Neural progenitor cell (in vitro differentiated cells): ENCODE data around the gene RNF6. TPM values are rescaled to one million over a fixed set of nuclear protein-coding genes. Genes with fewer than 3 reads are reported as not detected.
A peak's percentile ranks its signal among the peaks of the same experiment; 100 is the strongest.

ENCODE experiments used
- DNase-seq: peaks from one replicate; pipeline ENCODE4 v3.0.0-alpha.2; 2016; ENCODE audit warnings: low spot score
- H2AFZ ChIP-seq: fragments of 200-600 bp; sonication (generic); replicated peaks from 2 replicates; pipeline ENCODE4 v1.6.1; 2016; ENCODE audit warnings: antibody characterized with exemption
- H3F3A ChIP-seq: fragments of 200-600 bp; sonication (generic); 2 replicates; pipeline ENCODE4 v1.6.1; 2016; ENCODE audit warnings: antibody characterized with exemption, low read depth
- H3K27ac ChIP-seq: fragments of 200-600 bp; sonication (generic); 2 replicates; pipeline ENCODE4 v1.5.1; 2016; ENCODE audit warnings: mild to moderate bottlenecking
- H3K27me3 ChIP-seq: fragments of 200-600 bp; sonication (generic); 2 replicates; pipeline ENCODE4 v1.6.1; 2016; ENCODE audit warnings: mild to moderate bottlenecking, moderate library complexity
- H3K36me3 ChIP-seq: fragments of 200-600 bp; sonication (generic); 2 replicates; pipeline ENCODE4 v1.5.1; 2016
- H3K4me1 ChIP-seq: fragments of 200-600 bp; sonication (generic); 2 replicates; pipeline ENCODE4 v1.6.1; 2016; ENCODE audit warnings: mixed run types
- H3K4me2 ChIP-seq: fragments of 200-600 bp; sonication (generic); 2 replicates; pipeline ENCODE4 v1.6.1; 2016
- H3K4me3 ChIP-seq: fragments of 200-600 bp; sonication (generic); 2 replicates; pipeline ENCODE4 v1.5.1; 2016
- H3K79me2 ChIP-seq: fragments of 200-600 bp; sonication (generic); 2 replicates; pipeline ENCODE4 v1.6.1; 2016; ENCODE audit warnings: low read depth
- H3K9ac ChIP-seq: fragments of 200-600 bp; sonication (generic); 2 replicates; pipeline ENCODE4 v1.6.1; 2016
- H3K9me3 ChIP-seq: fragments of 200-600 bp; sonication (generic); 2 replicates; pipeline ENCODE4 v1.5.1; 2016; ENCODE audit warnings: low read depth
- H4K20me1 ChIP-seq: fragments of 200-600 bp; sonication (generic); 2 replicates; pipeline ENCODE4 v1.6.1; 2016; ENCODE audit warnings: low read depth
- H3K27ac Mint-ChIP-seq: 3 replicates; pipeline ENCODE4 v1.8.0; 2021; ENCODE audit warnings: mixed read lengths
- H3K27me3 Mint-ChIP-seq: 2 replicates; pipeline ENCODE4 v1.8.0; 2022; ENCODE audit warnings: low read depth, mild to moderate bottlenecking, inconsistent platforms, moderate library complexity, mixed read lengths; ENCODE audit not compliant: insufficient read depth
- H3K36me3 Mint-ChIP-seq: 3 replicates; pipeline ENCODE4 v1.8.0; 2021; ENCODE audit warnings: mixed read lengths
- H3K4me1 Mint-ChIP-seq: 3 replicates; pipeline ENCODE4 v1.8.0; 2021; ENCODE audit warnings: mixed read lengths
- H3K4me3 Mint-ChIP-seq: 3 replicates; pipeline ENCODE4 v1.8.0; 2021; ENCODE audit warnings: mild to moderate bottlenecking, moderate library complexity, mixed read lengths
- H3K9me3 Mint-ChIP-seq: 3 replicates; pipeline ENCODE4 v1.8.0; 2020; ENCODE audit warnings: mixed read lengths
- CTCF ChIP-seq: fragments of 200-600 bp; sonication (generic); IDR thresholded peaks from 2 replicates; pipeline ENCODE4 v1.5.1; 2017; ENCODE audit warnings: antibody characterized with exemption, mild to moderate bottlenecking
- EZH2 ChIP-seq: fragments of 200-600 bp; sonication (generic); IDR thresholded peaks from 2 replicates; pipeline ENCODE4 v1.6.1; 2017; ENCODE audit warnings: antibody characterized with exemption, mild to moderate bottlenecking, moderate library complexity
- EZH2phosphoT487 ChIP-seq: fragments of 200-600 bp; sonication (generic); IDR thresholded peaks from 2 replicates; pipeline ENCODE4 v1.6.1; 2017; ENCODE audit warnings: antibody characterized with exemption
- total RNA-seq: library from RNA; depleted of rRNA; stranded (reverse); fragments of >200 nt; gene quantifications from 2 replicates; pipeline ENCODE4 v1.2.3, GENCODE V29; 2015; ENCODE audit warnings: low replicate concordance

RNF6 gene
- total RNA-seq, 1 donor from 2014 or later = 25.3 TPM

DNA sequence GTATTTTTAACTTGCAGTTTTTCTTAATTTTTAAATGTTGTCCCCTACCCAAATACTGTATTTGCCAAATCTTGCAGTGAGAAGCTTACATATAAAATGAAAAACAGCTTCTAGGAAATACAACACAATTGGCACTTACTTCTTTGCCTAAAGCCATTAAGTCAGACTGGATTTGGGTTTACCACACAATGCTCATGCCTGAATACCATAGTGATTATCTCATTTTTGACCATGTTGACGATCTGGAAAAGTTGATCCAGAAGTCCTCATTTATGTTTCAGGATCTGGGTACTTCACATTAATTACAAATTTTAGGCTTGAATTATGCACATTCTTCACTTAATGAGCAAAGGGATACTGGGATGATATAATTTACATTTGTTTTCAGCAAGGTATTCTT lies 2.4 kb downstream of the RNF6 start:
- peaks cover 27% of the 10 kb centered on the region for H3K4me1 Mint-ChIP-seq
- H3K27me3 ChIP-seq = peaks cover 14% of the 10 kb centered on the region
- H3K27me3 Mint-ChIP-seq = peaks cover 5% of the 10 kb centered on the region
- H3F3A ChIP-seq = peaks cover 27% of the 10 kb centered on the region
- peak overlapping the region; percentile 1 for H3K4me3 ChIP-seq
- H3K4me1 ChIP-seq = peaks cover 10% of the 10 kb centered on the region
- H2AFZ ChIP-seq = no peak overlapping the region
- peaks cover 20% of the 10 kb centered on the region for H3K79me2 ChIP-seq
- no peak overlapping the region for H3K27ac Mint-ChIP-seq
- no peaks in the 10 kb centered on the region for H3K9me3 Mint-ChIP-seq
- peaks cover 27% of the 10 kb centered on the region for H3K36me3 ChIP-seq
- no peak overlapping the region for H3K9ac ChIP-seq
- H3K36me3 Mint-ChIP-seq = peaks cover 21% of the 10 kb centered on the region
- no peak overlapping the region for H3K27ac ChIP-seq
- TF ChIP-seq CTCF (no peak), EZH2 (no peak), EZH2phosphoT487 (no peak)
- no peaks in the 10 kb centered on the region for H3K9me3 ChIP-seq
- no peaks in the 10 kb centered on the region for H4K20me1 ChIP-seq
- peak overlapping the region; percentile 85 for H3K4me2 ChIP-seq
- peak overlapping the region; percentile 99 for H3K4me3 Mint-ChIP-seq
- no peak for DNase-seq

- DNase-seq = no peak
- H3K9me3 Mint-ChIP-seq = no peaks in the 10 kb centered on the region
- H3K36me3 Mint-ChIP-seq = peaks cover 33% of the 10 kb centered on the region
- TF ChIP-seq CTCF = no peak
- TF ChIP-seq EZH2phosphoT487 = no peak
- no peak for TF ChIP-seq EZH2
- H3K9me3 ChIP-seq = no peaks in the 10 kb centered on the region
- H3K4me3 Mint-ChIP-seq = no peak overlapping the region
- no peaks in the 10 kb centered on the region for H3K27me3 Mint-ChIP-seq
- peaks cover 3% of the 10 kb centered on the region for H3F3A ChIP-seq
- no peaks in the 10 kb centered on the region for H3K27me3 ChIP-seq
- H2AFZ ChIP-seq = no peak overlapping the region
- H4K20me1 ChIP-seq = no peaks in the 10 kb centered on the region
- H3K79me2 ChIP-seq = peaks cover 16% of the 10 kb centered on the region
- no peak overlapping the region for H3K9ac ChIP-seq
- H3K27ac ChIP-seq = no peak overlapping the region
- H3K4me2 ChIP-seq = no peak overlapping the region
- peaks cover 34% of the 10 kb centered on the region for H3K36me3 ChIP-seq
- no peak overlapping the region for H3K4me3 ChIP-seq
- H3K4me1 Mint-ChIP-seq = peaks cover 9% of the 10 kb centered on the region
- H3K27ac Mint-ChIP-seq = no peak overlapping the region
- peaks cover 10% of the 10 kb centered on the region for H3K4me1 ChIP-seq
These were observed 6.1 kb downstream of the RNF6 start for GRCh38 chr13:26216042-26216441.

DNA sequence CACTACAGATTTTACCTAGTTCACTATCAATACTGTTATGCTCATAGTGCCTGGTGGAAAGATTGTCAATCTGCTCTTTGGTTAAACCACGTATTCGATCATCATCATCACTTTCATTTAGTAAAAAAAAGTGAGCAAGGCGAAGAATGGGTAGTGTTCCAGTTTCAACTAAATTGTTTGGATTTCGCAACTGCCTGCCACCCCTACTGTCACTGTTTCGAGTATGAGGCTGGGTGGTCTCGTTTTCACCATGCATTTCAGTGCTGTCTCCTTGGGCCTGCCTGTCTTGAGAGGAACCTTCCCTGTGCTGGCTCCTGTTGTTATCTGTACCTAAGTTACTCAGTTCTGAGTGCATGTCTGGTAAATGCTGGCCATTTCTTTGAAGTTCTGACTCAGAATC lies 8.1 kb downstream of the RNF6 start:
- H3K27ac ChIP-seq = no peak overlapping the region
- H3K9ac ChIP-seq = no peak overlapping the region
- no peak overlapping the region for H3K4me2 ChIP-seq
- H3K27me3 ChIP-seq = no peaks in the 10 kb centered on the region
- Mint-ChIP-seq H3K27ac (no peak overlapping the region), H3K9me3 (no peaks in the 10 kb centered on the region), H3K4me1 (no peaks in the 10 kb centered on the region), H3K27me3 (no peaks in the 10 kb centered on the region), H3K4me3 (no peak overlapping the region), H3K36me3 (peaks cover 33% of the 10 kb centered on the region)
- H3K4me3 ChIP-seq = no peak overlapping the region
- TF ChIP-seq EZH2 = no peak
- TF ChIP-seq EZH2phosphoT487 = no peak
- TF ChIP-seq CTCF = no peak
- no peaks in the 10 kb centered on the region for H4K20me1 ChIP-seq
- H3K4me1 ChIP-seq = no peaks in the 10 kb centered on the region
- DNase-seq = no peak
- H3K9me3 ChIP-seq = no peaks in the 10 kb centered on the region
- H3K79me2 ChIP-seq = no peaks in the 10 kb centered on the region
- H2AFZ ChIP-seq = no peak overlapping the region
- no peaks in the 10 kb centered on the region for H3F3A ChIP-seq
- H3K36me3 ChIP-seq = peaks cover 34% of the 10 kb centered on the region

DNA sequence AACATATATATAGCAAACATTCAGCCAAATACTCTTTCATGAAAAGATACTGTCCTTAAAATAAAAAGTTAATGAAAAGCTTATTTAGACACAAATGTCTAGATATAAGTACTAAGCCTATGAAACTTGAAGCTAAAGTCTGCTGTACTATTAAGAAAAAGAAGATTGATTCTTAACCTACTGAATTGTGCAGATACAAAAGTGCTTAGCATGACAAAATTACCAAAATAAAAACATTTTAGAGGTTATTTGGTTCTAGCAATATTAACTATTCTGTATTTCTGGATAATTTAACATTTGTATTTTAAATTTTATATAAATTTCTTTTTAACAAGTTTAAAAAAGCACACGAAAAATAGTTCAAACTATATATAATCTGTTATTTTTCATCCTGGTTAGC lies 8.8 kb downstream of the RNF6 start:
- Mint-ChIP-seq H3K4me1 (no peaks in the 10 kb centered on the region), H3K4me3 (no peak overlapping the region), H3K27me3 (no peaks in the 10 kb centered on the region), H3K27ac (no peak overlapping the region), H3K9me3 (no peaks in the 10 kb centered on the region), H3K36me3 (peaks cover 32% of the 10 kb centered on the region)
- Histone ChIP-seq H3K4me3 (no peak overlapping the region), H4K20me1 (no peaks in the 10 kb centered on the region), H2AFZ (no peak overlapping the region), H3K27me3 (no peaks in the 10 kb centered on the region), H3K36me3 (peaks cover 34% of the 10 kb centered on the region), H3K4me2 (no peak overlapping the region), H3K4me1 (no peaks in the 10 kb centered on the region), H3K9me3 (no peaks in the 10 kb centered on the region), H3K9ac (no peak overlapping the region), H3K79me2 (no peaks in the 10 kb centered on the region), H3F3A (no peaks in the 10 kb centered on the region), H3K27ac (no peak overlapping the region)
- no peak for DNase-seq
- no peak for TF ChIP-seq EZH2phosphoT487
- no peak for TF ChIP-seq EZH2
